RWPE2 (cell line): ENCODE data around the gene CDK14.

ENCODE experiments used
- ATAC-seq: fragments of 200-7000 bp; cut with Tn5 transposase; 3 replicates; pipeline ENCODE4 v1.9.1; 2021; ENCODE audit warnings: low read depth
- DNase-seq: peaks from one replicate; pipeline ENCODE4 v3.0.0-alpha.2; 2020; ENCODE audit warnings: low spot score
- H3K27ac ChIP-seq: fragments of 450-650 bp; 2 replicates; pipeline ENCODE4 v1.5.1; 2017; ENCODE audit warnings: mild to moderate bottlenecking; ENCODE audit not compliant: poor library complexity, severe bottlenecking
- H3K27me3 ChIP-seq: fragments of 250-450 bp; sonication (Bioruptor Pico); 2 replicates; pipeline ENCODE4 v1.5.1; 2021; ENCODE audit warnings: mild to moderate bottlenecking, moderate library complexity; ENCODE audit not compliant: insufficient read depth, poor library complexity, severe bottlenecking
- H3K36me3 ChIP-seq: fragments of 250-450 bp; sonication (Bioruptor Pico); 2 replicates; pipeline ENCODE4 v1.5.1; 2020; ENCODE audit warnings: low read depth, mild to moderate bottlenecking, moderate library complexity
- H3K4me1 ChIP-seq: fragments of 250-450 bp; sonication (Bioruptor Pico); 2 replicates; pipeline ENCODE4 v1.5.1; 2021; ENCODE audit warnings: mild to moderate bottlenecking, moderate library complexity; ENCODE audit not compliant: insufficient read depth, poor library complexity, severe bottlenecking
- H3K4me3 ChIP-seq: fragments of 250-450 bp; sonication (Bioruptor Pico); 2 replicates; pipeline ENCODE4 v1.5.1; 2021; ENCODE audit warnings: mild to moderate bottlenecking, moderate library complexity; ENCODE audit not compliant: severe bottlenecking
- H3K9me3 ChIP-seq: fragments of 250-450 bp; sonication (Bioruptor Pico); 2 replicates; pipeline ENCODE4 v1.5.1; 2021; ENCODE audit warnings: mild to moderate bottlenecking, moderate library complexity; ENCODE audit not compliant: severe bottlenecking
- TF ChIP-seq, protein P1 (sequence below): fragments of 450-650 bp; IDR thresholded peaks from one replicate; pipeline ENCODE4 v1.5.1; 2017; ENCODE audit warnings: mild to moderate bottlenecking, moderate library complexity; ENCODE audit not compliant: poor library complexity, severe bottlenecking

CDK14 gene

GRCh38 chr7:91127959-91128358 is 531.8 kb downstream of the CDK14 start:
- H3K4me3 ChIP-seq, result no peak overlapping the region
- no peaks in the 10 kb centered on the region for H3K4me1 ChIP-seq
- H3K27me3 ChIP-seq, result no peaks in the 10 kb centered on the region
- TF ChIP-seq, protein P1, sequence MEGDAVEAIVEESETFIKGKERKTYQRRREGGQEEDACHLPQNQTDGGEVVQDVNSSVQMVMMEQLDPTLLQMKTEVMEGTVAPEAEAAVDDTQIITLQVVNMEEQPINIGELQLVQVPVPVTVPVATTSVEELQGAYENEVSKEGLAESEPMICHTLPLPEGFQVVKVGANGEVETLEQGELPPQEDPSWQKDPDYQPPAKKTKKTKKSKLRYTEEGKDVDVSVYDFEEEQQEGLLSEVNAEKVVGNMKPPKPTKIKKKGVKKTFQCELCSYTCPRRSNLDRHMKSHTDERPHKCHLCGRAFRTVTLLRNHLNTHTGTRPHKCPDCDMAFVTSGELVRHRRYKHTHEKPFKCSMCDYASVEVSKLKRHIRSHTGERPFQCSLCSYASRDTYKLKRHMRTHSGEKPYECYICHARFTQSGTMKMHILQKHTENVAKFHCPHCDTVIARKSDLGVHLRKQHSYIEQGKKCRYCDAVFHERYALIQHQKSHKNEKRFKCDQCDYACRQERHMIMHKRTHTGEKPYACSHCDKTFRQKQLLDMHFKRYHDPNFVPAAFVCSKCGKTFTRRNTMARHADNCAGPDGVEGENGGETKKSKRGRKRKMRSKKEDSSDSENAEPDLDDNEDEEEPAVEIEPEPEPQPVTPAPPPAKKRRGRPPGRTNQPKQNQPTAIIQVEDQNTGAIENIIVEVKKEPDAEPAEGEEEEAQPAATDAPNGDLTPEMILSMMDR, result no peak
- H3K36me3 ChIP-seq, result no peaks in the 10 kb centered on the region
- H3K9me3 ChIP-seq, result no peaks in the 10 kb centered on the region
- DNase-seq (no peak), ATAC-seq (no peak)
- no peak overlapping the region for H3K27ac ChIP-seq

DNA sequence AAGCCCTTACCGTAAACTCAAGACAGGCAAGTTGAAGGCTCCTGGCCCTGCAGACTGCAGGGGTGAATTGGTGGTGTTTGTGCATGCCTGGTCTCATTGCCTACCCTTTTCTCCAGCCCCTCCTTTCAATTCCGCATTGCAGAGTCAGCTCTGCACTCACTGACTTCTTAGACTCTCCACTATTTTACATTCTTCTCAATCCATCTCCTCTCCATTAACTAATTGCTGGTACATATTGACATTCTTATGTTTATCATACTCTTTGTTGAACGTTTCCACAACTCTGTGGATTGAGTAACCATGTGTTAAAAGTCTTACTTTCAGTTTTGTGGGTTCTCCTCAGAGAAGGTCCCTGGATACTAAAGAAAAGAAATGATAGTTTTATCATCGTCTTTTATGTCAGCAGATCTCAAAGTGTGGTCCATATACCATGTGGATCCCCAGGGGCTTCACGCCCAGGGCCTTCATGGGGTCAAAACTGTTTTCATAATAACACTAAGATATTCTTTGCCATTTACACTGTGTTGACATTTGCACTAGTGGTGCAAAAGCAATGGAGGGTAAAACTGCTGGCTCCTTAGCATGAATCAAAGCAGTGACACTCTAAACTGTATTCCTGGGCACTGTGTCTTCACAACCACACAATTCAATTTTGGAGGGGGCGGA is 532.7 kb downstream of the CDK14 start:
- ATAC-seq (no peak), DNase-seq (no peak)
- Histone ChIP-seq H3K27ac (no peak overlapping the region), H3K9me3 (no peaks in the 10 kb centered on the region), H3K4me3 (no peak overlapping the region), H3K4me1 (no peaks in the 10 kb centered on the region), H3K36me3 (no peaks in the 10 kb centered on the region), H3K27me3 (no peaks in the 10 kb centered on the region)
- TF ChIP-seq, protein P1, result no peak

GRCh38 chr7:91135300-91135699 is 539.2 kb downstream of the CDK14 start:
- Histone ChIP-seq H3K27ac (no peak overlapping the region), H3K27me3 (no peaks in the 10 kb centered on the region), H3K36me3 (no peaks in the 10 kb centered on the region; the same call in 1 of the 2 replicates), H3K9me3 (no peaks in the 10 kb centered on the region), H3K4me1 (no peaks in the 10 kb centered on the region), H3K4me3 (no peak overlapping the region)
- TF ChIP-seq, protein P1, result no peak
- DNase-seq (no peak), ATAC-seq (no peak)

- TF ChIP-seq, protein P1, result no peak
- Histone ChIP-seq H3K4me1 (no peaks in the 10 kb centered on the region), H3K36me3 (no peaks in the 10 kb centered on the region; the same call in 1 of the 2 replicates), H3K4me3 (no peak overlapping the region), H3K9me3 (no peaks in the 10 kb centered on the region), H3K27ac (no peak overlapping the region), H3K27me3 (no peaks in the 10 kb centered on the region)
- no peak for ATAC-seq
- no peak for DNase-seq
Measured at GRCh38 chr7:91135703-91136430, 539.7 kb downstream of the CDK14 start.
